OCI-LY3 (cell line): ENCODE results near the gene AK2.

Experiments
- EZH2phosphoT487 ChIP-seq: fragments of 200-600 bp; shearing (Covaris generic); IDR thresholded peaks from 2 replicates; pipeline ENCODE4 v1.6.1; 2018; ENCODE audit warnings: antibody characterized with exemption, mixed run types, low read depth
- TF ChIP-seq, protein P1 (sequence below): fragments of 200-600, 300-600 bp; sonication (generic); IDR thresholded peaks from 2 replicates; pipeline ENCODE4 v1.5.1; 2014; ENCODE audit warnings: antibody characterized with exemption, low read length, low read depth

GRCh38 chr1:33081554-33082305, 45.0 kb upstream of the AK2 start:
- no peak for TF ChIP-seq EZH2phosphoT487
- TF ChIP-seq, protein P1, sequence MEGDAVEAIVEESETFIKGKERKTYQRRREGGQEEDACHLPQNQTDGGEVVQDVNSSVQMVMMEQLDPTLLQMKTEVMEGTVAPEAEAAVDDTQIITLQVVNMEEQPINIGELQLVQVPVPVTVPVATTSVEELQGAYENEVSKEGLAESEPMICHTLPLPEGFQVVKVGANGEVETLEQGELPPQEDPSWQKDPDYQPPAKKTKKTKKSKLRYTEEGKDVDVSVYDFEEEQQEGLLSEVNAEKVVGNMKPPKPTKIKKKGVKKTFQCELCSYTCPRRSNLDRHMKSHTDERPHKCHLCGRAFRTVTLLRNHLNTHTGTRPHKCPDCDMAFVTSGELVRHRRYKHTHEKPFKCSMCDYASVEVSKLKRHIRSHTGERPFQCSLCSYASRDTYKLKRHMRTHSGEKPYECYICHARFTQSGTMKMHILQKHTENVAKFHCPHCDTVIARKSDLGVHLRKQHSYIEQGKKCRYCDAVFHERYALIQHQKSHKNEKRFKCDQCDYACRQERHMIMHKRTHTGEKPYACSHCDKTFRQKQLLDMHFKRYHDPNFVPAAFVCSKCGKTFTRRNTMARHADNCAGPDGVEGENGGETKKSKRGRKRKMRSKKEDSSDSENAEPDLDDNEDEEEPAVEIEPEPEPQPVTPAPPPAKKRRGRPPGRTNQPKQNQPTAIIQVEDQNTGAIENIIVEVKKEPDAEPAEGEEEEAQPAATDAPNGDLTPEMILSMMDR = no peak
